Vagina (tissue), 2 donors: Measurements from ENCODE around the gene AK3.

Source experiments
- POLR2A ChIP-seq, 2 donors: fragments of 450-650 bp; IDR thresholded peaks; one replicate each; pipeline ENCODE4 v1.6.1; 2017; ENCODE audit warnings: antibody characterized with exemption in 2 of 2, mild to moderate bottlenecking in 2 of 2, moderate library complexity in 2 of 2
- POLR2AphosphoS5 ChIP-seq, 2 donors: sonication (generic); formaldehyde crosslinking; IDR thresholded peaks; one replicate each; pipeline ENCODE4 v1.9.0; 2017; ENCODE audit warnings: antibody characterized with exemption in 2 of 2, mild to moderate bottlenecking in 2 of 2, low read depth in 1 of 2; ENCODE audit not compliant: insufficient read depth in 1 of 2
- TF ChIP-seq, protein P1 (sequence below), 3 experiments: fragments of 450-650 bp in 2 of 3; fragments of 200-600 bp in 1 of 3; sonication (generic) in 1 of 3; IDR thresholded peaks; one replicate each; pipeline ENCODE4 v1.5.1; 2017 to 2019; ENCODE audit warnings: antibody characterized with exemption in 3 of 3, mild to moderate bottlenecking in 2 of 3, moderate library complexity in 2 of 3

DNA sequence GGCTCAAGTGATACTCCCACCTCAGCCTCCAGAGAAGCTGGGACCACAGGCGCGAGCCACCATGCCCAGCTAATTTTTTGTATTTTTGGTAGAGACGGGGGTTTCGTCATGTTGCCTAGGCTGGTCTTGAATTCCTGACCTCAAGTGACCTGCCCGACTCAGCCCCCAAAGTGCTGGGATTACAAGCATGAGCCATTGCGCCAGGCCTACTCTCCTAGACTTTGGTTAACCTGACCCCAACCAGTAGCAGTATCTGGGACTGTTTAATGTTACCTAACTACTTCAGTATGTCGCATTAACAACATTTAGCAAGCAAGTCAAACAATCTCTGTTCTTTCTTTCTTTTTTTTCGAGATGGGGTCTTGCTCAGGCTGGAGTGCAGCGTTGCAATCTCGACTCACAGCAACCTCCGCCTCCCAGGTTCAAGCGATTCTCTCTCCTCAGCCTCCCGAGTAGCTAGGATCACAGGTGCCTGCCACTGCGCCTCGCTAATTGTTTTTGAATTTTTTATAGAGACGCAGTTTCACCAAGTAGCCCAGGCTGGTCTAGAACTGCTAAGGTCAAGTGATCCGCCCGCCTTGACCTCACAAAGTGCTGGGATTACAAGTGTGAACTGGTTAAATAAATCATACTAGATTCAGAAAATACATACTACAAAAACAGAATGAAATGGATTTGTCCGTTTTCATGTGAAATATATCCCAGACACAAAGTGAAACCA lies 2.0 kb downstream of the AK3 start:
- TF ChIP-seq POLR2A (IDR thresholded peaks at IDR 0.05) (no peak), POLR2AphosphoS5 (IDR thresholded peaks at IDR 0.05; ENCODE audit: insufficient read depth in 1 of 2, low read depth in 1 of 2) (no peak)
- TF ChIP-seq, protein P1, sequence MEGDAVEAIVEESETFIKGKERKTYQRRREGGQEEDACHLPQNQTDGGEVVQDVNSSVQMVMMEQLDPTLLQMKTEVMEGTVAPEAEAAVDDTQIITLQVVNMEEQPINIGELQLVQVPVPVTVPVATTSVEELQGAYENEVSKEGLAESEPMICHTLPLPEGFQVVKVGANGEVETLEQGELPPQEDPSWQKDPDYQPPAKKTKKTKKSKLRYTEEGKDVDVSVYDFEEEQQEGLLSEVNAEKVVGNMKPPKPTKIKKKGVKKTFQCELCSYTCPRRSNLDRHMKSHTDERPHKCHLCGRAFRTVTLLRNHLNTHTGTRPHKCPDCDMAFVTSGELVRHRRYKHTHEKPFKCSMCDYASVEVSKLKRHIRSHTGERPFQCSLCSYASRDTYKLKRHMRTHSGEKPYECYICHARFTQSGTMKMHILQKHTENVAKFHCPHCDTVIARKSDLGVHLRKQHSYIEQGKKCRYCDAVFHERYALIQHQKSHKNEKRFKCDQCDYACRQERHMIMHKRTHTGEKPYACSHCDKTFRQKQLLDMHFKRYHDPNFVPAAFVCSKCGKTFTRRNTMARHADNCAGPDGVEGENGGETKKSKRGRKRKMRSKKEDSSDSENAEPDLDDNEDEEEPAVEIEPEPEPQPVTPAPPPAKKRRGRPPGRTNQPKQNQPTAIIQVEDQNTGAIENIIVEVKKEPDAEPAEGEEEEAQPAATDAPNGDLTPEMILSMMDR (IDR thresholded peaks at IDR 0.05) = no peak
